Measurements from ENCODE around the gene SKAP2. TPM values are rescaled to one million over a fixed set of nuclear protein-coding genes. Genes with fewer than 3 reads are reported as not detected.

The SKAP2 gene
- total and polyA plus RNA-seq, 10 of the 15 experiments (the other 5 are each of a cell fraction or from before 2014, with no cell fraction given), result 10.9 to 40.6 (median 23.5) TPM

DNA sequence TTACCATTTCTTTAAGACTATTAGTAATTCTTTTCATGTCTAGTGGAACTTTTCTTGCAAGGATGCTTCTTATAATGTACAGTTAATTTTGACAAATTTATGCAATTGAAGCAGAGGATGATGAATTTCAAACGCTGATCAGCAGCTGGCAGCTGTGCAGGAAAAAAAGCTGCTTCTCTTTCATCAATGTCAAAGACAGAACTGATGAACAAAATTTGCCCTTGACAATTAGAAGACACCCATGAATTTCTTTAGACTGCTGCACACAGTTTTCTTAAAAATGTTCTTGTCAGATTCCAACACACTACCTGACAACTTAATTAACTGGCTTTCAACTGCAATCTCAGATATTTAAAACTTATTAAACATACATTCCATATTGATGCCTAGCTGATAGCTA, 138.3 kb downstream of the SKAP2 start:
- H2AFZ ChIP-seq (ENCODE audit: control insufficient read depth, low read depth, low read length), result no peak overlapping the region
- no peaks in the 10 kb centered on the region for H3K79me2 ChIP-seq (ENCODE audit: control insufficient read depth, insufficient read depth, low read length)
- 95% methylated on average over 1 of the region's 1 CpG for WGBS (ENCODE audit: insufficient coverage, insufficient replicate concordance, low lambda C conversion rate, missing lambda C conversion rate)
- POLR2A ChIA-PET, result no interaction called here
- no peaks in the 10 kb centered on the region; a peak in 1 of 4 replicates for H3K36me3 ChIP-seq (ENCODE audit: control insufficient read depth in 2 of 2, insufficient read depth in 2 of 2, low read length in 1 of 2)
- ATAC-seq (no peak), DNase-seq (ENCODE audit: low read depth, low spot score) (no peak), FAIRE-seq (no peak)
- CTCF ChIA-PET, result no interaction called here
- H3K27me3 ChIP-seq (replicated peaks in 1 of 2; ENCODE audit: control insufficient read depth in 2 of 2, insufficient read depth in 2 of 2, low read length in 1 of 2), result no peaks in the 10 kb centered on the region
- no peak overlapping the region for H3K9ac ChIP-seq (ENCODE audit: control insufficient read depth, insufficient read depth, low read length)
- in situ Hi-C loops (cut with MboI), result no loop called here
- SMC1A ChIA-PET (ENCODE audit: uncharacterized antibody, unreplicated experiment), result no interaction called here
- no peaks in the 10 kb centered on the region for H3K9me3 ChIP-seq (replicated peaks; ENCODE audit: control insufficient read depth, insufficient read depth, low read length)
- no peaks in the 10 kb centered on the region for H4K20me1 ChIP-seq (ENCODE audit: control insufficient read depth, insufficient read depth)
- no TSS peak for BruUV-seq (replicated peaks)
- RAD21 ChIA-PET (ENCODE audit: unreplicated experiment), result no interaction called here
- no peak for TF ChIP-seq JUNB (IDR thresholded peaks at IDR 0.05)
- TF ChIP-seq, protein P1, sequence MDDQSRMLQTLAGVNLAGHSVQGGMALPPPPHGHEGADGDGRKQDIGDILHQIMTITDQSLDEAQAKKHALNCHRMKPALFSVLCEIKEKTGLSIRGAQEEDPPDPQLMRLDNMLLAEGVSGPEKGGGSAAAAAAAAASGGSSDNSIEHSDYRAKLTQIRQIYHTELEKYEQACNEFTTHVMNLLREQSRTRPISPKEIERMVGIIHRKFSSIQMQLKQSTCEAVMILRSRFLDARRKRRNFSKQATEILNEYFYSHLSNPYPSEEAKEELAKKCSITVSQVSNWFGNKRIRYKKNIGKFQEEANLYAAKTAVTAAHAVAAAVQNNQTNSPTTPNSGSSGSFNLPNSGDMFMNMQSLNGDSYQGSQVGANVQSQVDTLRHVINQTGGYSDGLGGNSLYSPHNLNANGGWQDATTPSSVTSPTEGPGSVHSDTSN (IDR thresholded peaks at IDR 0.05; ENCODE audit: insufficient replicate concordance, low read depth, low read length), result no peak
- TF ChIP-seq PAX8 (IDR thresholded peaks at IDR 0.05), result no peak
- no peak for TF ChIP-seq NBN (IDR thresholded peaks at IDR 0.05)
- no peak for TF ChIP-seq WRNIP1 (IDR thresholded peaks at IDR 0.05; ENCODE audit: borderline replicate concordance, low read depth, low read length)
- TF ChIP-seq EED (IDR thresholded peaks at IDR 0.05; ENCODE audit: low read depth), result no peak
- TF ChIP-seq MEF2B (IDR thresholded peaks at IDR 0.05; ENCODE audit: partially characterized antibody, poor library complexity, severe bottlenecking), result no peak
- TF ChIP-seq, protein P2, sequence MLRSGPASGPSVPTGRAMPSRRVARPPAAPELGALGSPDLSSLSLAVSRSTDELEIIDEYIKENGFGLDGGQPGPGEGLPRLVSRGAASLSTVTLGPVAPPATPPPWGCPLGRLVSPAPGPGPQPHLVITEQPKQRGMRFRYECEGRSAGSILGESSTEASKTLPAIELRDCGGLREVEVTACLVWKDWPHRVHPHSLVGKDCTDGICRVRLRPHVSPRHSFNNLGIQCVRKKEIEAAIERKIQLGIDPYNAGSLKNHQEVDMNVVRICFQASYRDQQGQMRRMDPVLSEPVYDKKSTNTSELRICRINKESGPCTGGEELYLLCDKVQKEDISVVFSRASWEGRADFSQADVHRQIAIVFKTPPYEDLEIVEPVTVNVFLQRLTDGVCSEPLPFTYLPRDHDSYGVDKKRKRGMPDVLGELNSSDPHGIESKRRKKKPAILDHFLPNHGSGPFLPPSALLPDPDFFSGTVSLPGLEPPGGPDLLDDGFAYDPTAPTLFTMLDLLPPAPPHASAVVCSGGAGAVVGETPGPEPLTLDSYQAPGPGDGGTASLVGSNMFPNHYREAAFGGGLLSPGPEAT (IDR thresholded peaks at IDR 0.05; ENCODE audit: low read depth), result no peak
- TF ChIP-seq, protein P3, sequence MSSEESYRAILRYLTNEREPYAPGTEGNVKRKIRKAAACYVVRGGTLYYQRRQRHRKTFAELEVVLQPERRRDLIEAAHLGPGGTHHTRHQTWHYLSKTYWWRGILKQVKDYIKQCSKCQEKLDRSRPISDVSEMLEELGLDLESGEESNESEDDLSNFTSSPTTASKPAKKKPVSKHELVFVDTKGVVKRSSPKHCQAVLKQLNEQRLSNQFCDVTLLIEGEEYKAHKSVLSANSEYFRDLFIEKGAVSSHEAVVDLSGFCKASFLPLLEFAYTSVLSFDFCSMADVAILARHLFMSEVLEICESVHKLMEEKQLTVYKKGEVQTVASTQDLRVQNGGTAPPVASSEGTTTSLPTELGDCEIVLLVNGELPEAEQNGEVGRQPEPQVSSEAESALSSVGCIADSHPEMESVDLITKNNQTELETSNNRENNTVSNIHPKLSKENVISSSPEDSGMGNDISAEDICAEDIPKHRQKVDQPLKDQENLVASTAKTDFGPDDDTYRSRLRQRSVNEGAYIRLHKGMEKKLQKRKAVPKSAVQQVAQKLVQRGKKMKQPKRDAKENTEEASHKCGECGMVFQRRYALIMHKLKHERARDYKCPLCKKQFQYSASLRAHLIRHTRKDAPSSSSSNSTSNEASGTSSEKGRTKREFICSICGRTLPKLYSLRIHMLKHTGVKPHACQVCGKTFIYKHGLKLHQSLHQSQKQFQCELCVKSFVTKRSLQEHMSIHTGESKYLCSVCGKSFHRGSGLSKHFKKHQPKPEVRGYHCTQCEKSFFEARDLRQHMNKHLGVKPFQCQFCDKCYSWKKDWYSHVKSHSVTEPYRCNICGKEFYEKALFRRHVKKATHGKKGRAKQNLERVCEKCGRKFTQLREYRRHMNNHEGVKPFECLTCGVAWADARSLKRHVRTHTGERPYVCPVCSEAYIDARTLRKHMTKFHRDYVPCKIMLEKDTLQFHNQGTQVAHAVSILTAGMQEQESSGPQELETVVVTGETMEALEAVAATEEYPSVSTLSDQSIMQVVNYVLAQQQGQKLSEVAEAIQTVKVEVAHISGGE (CRISPR knock-in tag; IDR thresholded peaks at IDR 0.05), result no peak
- TF ChIP-seq CBX3 (IDR thresholded peaks at IDR 0.05; ENCODE audit: borderline replicate concordance, low read depth), result no peak
- intact Hi-C loops (cut with micrococcal nuclease; ENCODE audit: unreplicated experiment), result no loop called here
- no peak overlapping the region for H3K4me2 ChIP-seq (ENCODE audit: control insufficient read depth, insufficient read depth)
- H3K27ac ChIP-seq (ENCODE audit: control insufficient read depth, insufficient read depth), result no peak overlapping the region
- no peak overlapping the region for H3K4me3 ChIP-seq
- no peaks in the 10 kb centered on the region for H3K4me1 ChIP-seq (ENCODE audit: control insufficient read depth, insufficient read depth, low read length)

Measured in GM12878 (cell line).